ENCODE data around the gene EXOC3L4.

The EXOC3L4 gene

DNA sequence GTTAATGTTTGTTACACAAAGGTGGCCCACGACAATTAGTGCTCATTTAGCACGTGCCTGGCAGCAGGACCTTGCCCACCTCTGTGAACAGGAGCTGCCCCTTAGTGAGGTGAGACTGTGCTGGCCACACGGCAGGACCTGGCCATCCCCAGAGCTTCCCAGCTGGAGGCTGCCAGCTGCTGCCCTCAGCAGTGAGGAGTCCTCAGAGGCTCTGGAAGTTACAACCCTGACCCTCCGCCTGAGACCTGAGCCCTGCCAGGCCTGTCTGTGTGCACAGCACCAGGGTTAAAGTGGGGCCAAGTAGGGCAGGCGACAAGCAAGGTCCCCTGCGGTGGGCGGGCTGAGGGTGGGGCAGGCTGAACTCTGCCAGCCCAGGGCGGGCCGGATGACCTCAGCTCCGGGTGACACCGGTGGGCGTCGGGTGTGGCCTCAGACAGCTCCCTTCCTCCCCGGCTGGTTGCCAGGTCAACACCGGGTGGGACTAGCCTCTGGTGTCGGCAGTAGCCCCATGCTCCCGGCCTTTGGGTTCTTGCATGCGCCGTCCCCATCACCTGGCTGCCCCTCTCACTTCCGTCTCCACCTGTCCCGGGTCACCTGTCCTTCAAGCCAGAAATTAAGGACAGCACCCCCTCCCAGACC is 19.7 kb upstream of the EXOC3L4 start:
- TF ChIP-seq SIN3A (IDR thresholded peaks at IDR 0.05; ENCODE audit: borderline replicate concordance, insufficient read depth, low read length) (no peak), TAF1 (IDR thresholded peaks at IDR 0.05; ENCODE audit: borderline replicate concordance, insufficient read depth, low read length) (no peak), FOXP2 (optimal IDR thresholded peaks at IDR 0.05; ENCODE audit: borderline replicate concordance, extremely low read depth, extremely low read length, insufficient read depth) (peak; percentile 25)

- TF ChIP-seq REST (IDR thresholded peaks at IDR 0.05; ENCODE audit: insufficient read depth in 1 of 2, low read depth in 2 of 2, low read length in 2 of 2) (no peak), POLR2AphosphoS5 (IDR thresholded peaks at IDR 0.05; ENCODE audit: low read depth, low read length) (no peak), SIN3A (IDR thresholded peaks at IDR 0.05; ENCODE audit: borderline replicate concordance, insufficient read depth, low read length) (no peak), TAF1 (IDR thresholded peaks at IDR 0.05; ENCODE audit: borderline replicate concordance, insufficient read depth, low read length) (no peak), FOXP2 (optimal IDR thresholded peaks at IDR 0.05; ENCODE audit: borderline replicate concordance, extremely low read depth, extremely low read length, insufficient read depth) (no peak)
These were observed 16.1 kb upstream of the EXOC3L4 start for GRCh38 chr14:103078420-103078749.

GRCh38 chr14:103078860-103079587 is 15.5 kb upstream of the EXOC3L4 start:
- TF ChIP-seq REST (IDR thresholded peaks at IDR 0.05; ENCODE audit: insufficient read depth in 1 of 2, low read depth in 2 of 2, low read length in 2 of 2) (no peak), POLR2AphosphoS5 (IDR thresholded peaks at IDR 0.05; ENCODE audit: low read depth, low read length) (no peak), FOXP2 (optimal IDR thresholded peaks at IDR 0.05; ENCODE audit: borderline replicate concordance, extremely low read depth, extremely low read length, insufficient read depth) (no peak), TAF1 (IDR thresholded peaks at IDR 0.05; ENCODE audit: borderline replicate concordance, insufficient read depth, low read length) (no peak), SIN3A (IDR thresholded peaks at IDR 0.05; ENCODE audit: borderline replicate concordance, insufficient read depth, low read length) (no peak)

GRCh38 chr14:103081951-103082350 is 12.6 kb upstream of the EXOC3L4 start:
- TF ChIP-seq FOXP2 (optimal IDR thresholded peaks at IDR 0.05; ENCODE audit: borderline replicate concordance, extremely low read depth, extremely low read length, insufficient read depth), result no peak
- no peak for TF ChIP-seq TAF1 (IDR thresholded peaks at IDR 0.05; ENCODE audit: borderline replicate concordance, insufficient read depth, low read length)
- no peak for TF ChIP-seq REST (IDR thresholded peaks at IDR 0.05; ENCODE audit: insufficient read depth in 1 of 2, low read depth in 2 of 2, low read length in 2 of 2)
- TF ChIP-seq POLR2AphosphoS5 (IDR thresholded peaks at IDR 0.05; ENCODE audit: low read depth, low read length), result no peak
- no peak for TF ChIP-seq SIN3A (IDR thresholded peaks at IDR 0.05; ENCODE audit: borderline replicate concordance, insufficient read depth, low read length)

- TF ChIP-seq POLR2AphosphoS5 (IDR thresholded peaks at IDR 0.05; ENCODE audit: low read depth, low read length), result no peak
- no peak for TF ChIP-seq REST (IDR thresholded peaks at IDR 0.05; ENCODE audit: insufficient read depth in 1 of 2, low read depth in 2 of 2, low read length in 2 of 2)
- no peak for TF ChIP-seq SIN3A (IDR thresholded peaks at IDR 0.05; ENCODE audit: borderline replicate concordance, insufficient read depth, low read length)
These were observed 10.3 kb upstream of the EXOC3L4 start, which contains the start of gene LBHD2 for GRCh38 chr14:103084021-103084919. TSS of gene LBHD2 (plus strand) at chr14:103084210. CDS start at chr14:103086013, 1,803 bp downstream.
